ENCODE measurements around the gene IFIT3.

DNA sequence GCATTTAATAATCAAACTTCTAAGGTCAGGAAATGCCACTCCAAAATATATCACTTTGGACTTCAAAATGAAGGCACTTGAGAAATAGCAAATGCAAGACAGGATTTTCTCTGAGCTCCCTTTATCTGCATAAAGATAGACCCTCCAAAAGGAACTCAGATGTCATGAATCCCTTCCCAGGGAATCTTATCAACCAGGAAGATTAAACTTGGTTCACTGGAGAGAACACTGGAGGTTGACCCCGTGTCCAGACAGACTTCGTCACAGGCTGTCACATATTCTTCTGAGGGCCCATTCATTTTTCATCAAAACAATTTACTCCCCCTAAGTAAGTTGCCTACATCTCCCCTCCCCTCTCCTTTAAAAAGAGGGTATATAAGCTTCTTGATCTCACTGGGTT, 21.2 kb downstream of the IFIT3 start:
- TF ChIP-seq EZH2 (IDR thresholded peaks at IDR 0.05) = no peak
- no peak for TF ChIP-seq POLR2AphosphoS5 (IDR thresholded peaks at IDR 0.05; ENCODE audit: borderline replicate concordance, low read depth, low read length)
- TF ChIP-seq FOXP2 (optimal IDR thresholded peaks at IDR 0.05; ENCODE audit: control extremely low read depth, extremely low read length, insufficient read depth) = no peak
